HG02884 (cell line): ENCODE data around the gene NAT16.

Experiments
- ATAC-seq: cut with Tn5 transposase; IDR thresholded peaks from one replicate; pipeline ENCODE4 v1.9.1; 2021; ENCODE audit warnings: mild to moderate bottlenecking, moderate library complexity; ENCODE audit not compliant: unreplicated experiment

The NAT16 gene

DNA sequence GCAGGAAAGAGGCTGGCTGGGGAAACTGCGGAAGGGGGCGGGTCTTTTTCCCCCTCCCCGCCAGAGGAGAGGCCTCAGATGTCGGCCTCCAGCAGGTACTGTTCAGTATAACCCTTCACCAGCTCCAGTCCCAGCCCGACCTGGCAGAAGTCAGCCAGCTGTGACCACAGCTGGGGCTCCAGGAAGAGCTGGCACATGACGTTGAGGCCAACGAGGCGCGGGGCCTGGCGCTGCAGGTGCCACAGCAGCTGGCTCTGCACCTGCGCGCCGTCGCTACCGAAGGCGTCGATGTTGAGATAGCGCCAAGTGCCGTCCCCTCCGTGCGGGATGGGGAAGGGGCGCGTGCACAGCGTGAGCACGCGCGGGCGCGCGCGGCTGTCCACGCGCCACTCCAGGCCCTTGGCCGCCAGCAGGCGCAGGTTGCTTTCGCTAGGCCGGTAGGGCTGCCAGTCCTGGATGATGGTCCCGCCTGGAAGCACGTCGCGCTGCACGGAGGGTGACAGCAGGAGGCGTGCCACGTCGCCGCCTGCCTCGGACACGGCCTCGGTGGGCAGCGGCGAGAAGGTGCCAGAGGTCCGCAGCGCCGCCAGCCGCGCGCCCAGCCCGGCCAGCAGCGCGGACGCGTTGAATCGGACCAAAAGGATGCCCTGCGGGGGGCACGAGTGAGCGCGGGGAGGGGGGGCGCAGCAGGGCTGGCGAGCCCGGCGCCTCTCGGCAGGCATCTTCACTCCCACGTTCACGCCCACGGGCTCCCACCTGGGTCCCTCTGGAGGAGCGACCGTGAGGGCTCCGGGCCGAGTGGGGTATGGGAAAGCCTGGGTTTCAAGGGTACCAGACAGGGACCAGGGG, 7.9 kb downstream of the NAT16 start:
- no peak for ATAC-seq

DNA sequence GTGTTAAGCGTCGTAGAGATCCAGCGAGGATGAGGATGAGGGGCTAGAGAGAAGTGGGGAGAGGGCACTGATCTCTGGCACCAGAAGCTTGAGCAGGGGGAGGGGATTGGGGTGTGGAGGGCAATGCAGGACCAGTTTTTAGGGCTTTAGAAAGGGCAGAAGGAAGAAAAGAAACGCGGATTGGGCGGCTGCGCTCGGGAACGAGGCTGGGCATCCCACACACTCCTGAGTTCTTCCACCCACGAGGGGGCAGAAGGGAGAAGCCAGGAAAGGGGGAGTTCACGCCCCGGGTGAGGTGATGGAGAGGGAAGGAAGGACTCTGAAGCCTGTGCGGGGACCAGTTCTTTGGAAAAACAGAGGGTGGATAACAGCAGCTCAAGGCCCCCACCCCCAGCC, 8.7 kb downstream of the NAT16 start:
- ATAC-seq, result no peak

DNA sequence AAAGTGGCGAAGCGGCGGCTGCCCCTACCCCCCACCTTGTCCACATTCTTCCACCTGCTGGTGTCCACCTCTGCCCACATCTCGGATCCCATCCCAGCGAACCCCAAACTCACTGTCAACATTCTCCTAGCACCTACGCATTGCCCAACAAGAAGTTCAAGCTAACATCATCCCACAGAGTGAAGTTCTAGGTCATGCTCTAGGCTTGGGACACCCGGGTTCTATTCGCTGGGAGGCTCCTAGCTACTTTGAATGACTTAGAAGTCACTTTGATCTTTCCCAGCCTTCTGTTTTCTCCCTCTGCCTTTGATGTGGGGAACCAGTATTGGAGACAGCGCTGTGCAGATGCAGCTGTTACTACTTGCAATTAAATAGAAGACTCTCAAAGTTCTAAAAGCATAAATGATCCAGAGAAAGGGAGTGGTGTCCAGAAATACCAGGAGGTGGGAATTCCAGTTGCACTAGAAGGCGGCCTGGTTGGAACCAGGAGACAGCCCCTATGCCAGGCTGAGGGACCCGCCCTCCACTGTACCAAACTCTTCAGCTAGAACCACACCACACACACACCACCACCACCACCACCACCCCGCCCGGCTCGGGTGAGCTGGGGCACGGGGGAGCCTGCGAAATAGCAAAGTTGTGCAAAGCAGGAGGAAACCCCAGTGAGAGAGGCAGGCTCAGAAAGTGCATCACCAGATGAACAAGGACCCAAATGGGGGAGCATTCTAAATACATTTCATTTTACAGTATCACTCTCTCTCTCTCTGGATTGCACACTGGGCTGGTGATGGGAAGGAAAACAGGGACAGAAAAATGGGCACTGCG, 9.3 kb downstream of the NAT16 start:
- no peak for ATAC-seq

DNA sequence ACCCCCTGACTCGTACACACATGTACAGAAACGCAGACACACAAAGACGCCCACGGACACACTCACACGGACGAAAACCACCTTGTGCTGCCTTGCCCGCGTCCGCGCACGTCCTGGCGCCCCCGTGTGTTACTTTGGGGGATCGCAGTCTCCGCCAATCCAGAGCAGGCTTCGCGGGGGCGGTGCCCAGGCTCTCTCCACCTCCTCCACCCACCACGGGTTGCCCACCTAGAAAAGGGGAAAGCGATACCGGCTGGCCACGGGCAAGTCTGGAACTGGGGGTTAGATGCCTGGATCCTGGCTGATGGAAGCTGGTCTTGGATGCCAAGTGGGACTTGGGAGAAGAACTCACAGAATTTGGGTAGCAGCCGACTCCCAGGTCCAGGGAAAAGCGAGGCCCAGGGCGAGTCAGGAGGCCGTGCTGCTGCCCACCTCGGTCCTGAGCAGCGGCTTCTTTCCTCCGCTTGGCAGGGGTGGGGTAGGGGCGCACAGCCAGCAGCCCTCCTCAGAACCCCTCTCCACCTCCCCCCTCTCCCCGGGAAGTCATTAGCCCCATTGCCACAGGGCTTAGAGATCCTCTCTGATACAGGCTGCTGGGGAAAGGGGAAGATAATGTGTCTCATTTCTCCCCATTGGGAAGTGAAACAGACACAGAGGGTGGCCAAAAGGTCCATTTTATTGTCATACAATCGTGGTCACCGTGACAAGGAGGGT, 10.1 kb downstream of the NAT16 start:
- no peak for ATAC-seq

DNA sequence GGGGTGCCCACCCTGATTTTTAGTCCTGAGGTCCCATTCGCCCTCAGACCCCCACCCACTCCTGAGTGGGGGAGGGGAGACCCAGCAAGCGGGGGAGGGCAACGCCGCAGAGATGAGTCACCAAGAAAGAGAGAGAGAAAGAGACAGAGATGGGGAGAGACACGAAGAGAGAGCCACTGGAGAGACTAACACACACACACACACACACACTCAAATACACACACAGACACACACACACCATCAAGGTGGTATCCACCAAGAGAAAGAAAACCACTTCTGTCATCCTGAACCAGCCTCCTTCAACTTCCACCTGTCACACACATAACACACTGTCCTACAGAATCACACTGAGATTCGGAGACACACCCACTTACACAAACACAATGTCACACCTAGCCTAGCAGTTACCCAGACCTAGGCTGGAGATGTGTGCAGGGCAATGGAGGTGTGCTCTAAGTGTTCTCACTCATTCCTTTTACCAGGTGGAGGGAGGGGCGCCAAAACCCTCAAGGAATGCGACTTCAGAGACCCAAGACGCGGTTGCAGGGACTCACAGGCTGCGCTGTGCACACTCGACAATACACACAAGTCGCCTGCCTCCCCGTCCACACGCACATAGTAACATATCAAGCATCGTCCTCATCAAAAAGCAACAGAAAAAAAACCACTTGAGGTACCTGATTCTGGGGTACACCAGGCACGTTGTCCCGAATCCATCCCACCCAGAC, 10.8 kb downstream of the NAT16 start:
- ATAC-seq, result no peak

DNA sequence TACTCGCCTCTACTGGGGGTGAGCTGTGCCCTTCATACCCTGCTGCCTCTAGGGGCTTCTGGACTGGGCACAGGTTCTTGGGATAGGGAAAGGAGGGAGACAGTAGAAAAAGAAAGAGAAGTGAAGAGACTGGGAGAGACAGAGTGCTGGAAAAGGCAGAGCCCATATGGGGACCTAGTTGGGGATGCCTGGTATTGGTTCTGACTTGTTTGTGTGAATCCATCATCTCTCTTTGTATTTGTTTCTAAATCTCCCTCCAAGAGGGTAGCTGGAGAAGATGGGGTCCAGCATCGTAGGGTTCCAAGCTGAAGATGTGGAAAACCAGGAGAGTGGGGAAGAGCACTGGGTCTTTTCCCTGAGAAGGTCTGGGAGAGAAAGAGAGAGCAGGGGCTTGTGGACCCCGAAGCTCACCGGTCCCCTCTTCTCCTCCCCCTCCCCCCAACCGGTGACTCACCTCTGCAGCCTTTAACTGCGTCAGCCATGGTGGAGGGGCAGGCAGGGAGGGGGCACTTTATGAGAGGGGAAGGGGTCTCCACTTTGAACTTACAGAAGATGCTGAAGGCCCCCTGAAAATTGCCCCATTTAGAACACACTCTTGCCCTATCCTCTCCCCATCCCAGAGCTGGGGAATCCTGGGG, 11.6 kb downstream of the NAT16 start:
- no peak for ATAC-seq

DNA sequence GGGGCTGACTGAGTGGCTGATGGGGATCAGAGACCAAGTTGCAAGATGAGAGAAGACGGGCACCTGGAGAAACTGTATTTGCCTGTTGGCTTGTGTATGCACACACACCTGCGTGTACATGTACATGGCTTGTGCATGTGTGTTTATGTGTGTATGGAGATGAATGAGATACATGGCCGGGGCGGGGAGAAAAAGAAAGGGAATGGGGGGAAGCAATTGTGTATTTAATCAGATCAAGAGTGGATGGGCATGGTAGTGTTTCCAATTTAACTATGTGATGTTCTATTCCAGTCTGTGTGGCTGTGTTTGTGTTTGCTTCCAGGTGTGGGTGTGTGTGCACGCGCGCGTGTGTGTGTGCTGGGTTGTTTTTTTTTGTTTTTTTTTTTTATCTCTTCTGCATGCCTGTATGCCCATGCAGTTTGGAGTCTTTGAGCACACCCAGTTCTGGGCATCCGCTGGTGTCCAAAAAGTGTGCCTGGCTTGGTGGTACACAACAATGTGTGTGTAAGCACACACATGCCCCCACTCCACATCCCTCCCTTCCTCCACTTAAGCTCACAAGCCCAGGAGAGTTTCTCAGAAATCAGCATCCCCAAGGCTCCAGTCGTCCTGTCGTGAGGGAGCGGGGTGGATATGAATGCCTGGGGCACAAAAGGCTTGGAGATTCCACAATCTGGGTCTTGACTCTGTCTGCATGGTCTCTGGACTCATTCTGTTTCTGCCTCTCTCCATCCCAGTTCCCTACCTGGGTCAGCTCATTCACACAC, 12.3 kb downstream of the NAT16 start:
- ATAC-seq, result no peak

DNA sequence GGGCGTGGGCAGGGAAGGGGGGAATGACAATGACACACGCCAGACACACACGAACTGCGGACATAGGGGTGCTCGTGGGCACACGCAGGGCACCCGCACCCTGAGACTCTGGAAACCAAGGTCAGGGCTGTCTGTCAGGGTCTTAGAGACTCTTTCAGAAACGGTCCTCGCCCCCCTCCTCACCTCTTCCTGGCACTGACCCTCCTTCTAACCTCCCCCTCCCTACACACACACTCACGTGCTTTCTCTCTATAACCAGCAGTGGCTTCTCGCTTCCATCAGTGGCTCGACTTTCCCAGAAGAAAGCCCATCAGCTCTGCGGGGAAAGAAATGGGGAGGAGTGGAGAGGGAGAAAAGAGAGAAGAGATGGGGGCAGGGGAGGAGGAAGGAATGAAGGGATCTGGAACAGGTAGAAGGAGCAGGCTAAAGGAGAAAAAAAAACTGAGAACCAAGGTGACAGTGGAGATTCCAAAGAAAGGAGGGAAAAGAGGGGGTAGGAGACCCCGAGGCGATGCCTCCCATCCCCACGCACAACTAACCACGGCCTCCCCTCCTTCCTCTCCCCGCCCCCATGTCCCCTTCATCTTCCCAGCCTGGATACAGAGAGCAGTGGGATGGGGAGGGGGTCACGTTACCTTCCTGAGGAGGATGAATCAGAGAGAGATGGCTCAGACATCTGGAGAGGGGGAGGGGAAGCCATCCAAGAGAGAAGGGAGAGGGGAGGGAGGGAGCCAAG, 13.0 kb downstream of the NAT16 start:
- no peak for ATAC-seq

DNA sequence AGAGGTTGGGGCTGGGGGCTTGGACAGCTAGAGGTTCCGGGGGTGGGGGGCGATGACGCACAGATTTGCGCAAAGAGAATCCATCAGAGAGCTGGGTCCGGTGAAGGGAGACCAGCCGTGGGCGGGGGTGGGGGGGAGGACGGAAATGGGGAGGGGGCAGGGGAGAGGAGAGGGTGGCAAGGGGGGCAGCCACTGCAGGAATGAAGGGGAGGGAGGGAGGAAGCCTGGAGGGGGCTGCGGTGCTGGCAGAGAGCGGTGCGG, 13.5 kb downstream of the NAT16 start:
- ATAC-seq, result no peak

DNA sequence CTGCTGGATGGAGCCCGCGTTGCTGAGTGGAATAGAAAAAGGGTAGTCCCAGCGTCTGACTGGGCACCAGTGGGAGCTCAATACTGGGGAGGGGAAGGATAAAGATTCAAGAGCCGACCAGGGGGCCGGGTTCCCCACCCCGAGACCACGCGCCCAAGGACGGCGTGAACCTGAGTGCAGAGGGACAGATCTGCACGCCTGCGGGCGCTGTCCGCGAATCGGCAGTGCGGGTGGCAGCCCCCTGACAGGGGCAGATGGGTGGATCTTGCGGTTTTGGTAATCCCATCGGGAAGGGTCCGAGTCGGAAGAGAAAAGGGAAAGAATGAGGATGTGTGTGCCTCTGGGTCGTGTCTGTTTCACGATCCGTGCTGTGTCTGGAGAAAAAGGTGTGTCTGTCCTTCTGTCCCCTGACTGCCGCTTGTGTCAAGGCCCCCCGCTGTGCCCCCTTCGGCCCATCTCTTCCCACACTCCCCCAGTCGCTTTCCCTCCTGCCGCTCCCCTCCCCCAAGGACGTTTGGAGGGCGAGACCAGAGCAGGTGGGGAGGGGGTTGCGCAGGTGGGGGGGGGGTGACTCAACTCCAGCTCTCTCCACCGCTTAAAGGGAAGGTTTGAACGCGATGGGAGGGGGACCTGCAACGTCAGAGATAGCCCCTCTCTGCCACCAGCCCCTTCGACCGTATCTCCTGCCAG, 14.0 kb downstream of the NAT16 start:
- no peak for ATAC-seq

DNA sequence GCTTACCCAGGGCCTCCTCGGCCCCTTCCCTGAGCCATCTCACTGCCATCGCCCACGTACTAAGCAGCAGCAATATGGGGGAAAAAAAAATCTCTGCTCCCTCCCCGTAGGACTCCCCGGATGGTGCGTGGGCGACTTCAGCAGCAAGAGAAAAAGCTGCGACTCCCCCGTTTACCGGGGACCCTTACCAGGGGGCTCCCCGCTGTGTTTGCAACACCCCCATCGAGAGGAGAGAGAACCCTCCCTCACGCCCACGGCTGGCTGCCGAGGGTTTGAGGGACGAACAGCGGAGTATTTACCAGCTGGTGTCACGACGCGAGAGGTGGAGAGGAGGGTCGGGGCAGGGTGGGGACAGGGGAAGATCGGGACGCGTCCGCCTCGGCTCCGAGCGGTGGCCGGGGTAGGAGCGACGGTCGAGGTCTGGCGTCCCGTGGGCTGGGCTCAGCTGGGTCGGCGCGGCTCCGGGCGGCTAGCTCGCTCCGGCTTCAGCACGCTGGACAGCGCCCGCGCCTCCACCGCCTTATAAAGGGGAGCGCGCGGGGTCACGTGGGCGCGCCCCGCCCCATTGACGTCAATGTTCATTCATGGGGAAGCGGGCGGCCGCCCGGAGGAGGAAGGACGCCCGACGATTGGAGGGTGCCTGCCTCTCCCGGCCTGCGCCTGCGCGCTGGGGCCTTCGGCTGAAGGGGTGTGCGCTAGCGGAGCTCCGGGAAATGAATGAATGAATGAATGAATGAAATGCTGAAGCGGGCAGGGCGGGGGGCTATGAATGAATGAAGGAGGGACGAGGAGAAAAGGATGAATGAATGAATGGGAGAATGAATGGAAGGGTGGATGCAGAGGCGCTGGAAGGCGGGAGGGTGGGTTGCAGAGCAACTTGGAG, 14.8 kb downstream of the NAT16 start, which contains the start of gene VGF:
Gene VGF (minus strand): TSS at position 495 of the 883 bp plus-strand sequence. CDS start 726 bp downstream, outside the sequence.
- no peak for ATAC-seq

DNA sequence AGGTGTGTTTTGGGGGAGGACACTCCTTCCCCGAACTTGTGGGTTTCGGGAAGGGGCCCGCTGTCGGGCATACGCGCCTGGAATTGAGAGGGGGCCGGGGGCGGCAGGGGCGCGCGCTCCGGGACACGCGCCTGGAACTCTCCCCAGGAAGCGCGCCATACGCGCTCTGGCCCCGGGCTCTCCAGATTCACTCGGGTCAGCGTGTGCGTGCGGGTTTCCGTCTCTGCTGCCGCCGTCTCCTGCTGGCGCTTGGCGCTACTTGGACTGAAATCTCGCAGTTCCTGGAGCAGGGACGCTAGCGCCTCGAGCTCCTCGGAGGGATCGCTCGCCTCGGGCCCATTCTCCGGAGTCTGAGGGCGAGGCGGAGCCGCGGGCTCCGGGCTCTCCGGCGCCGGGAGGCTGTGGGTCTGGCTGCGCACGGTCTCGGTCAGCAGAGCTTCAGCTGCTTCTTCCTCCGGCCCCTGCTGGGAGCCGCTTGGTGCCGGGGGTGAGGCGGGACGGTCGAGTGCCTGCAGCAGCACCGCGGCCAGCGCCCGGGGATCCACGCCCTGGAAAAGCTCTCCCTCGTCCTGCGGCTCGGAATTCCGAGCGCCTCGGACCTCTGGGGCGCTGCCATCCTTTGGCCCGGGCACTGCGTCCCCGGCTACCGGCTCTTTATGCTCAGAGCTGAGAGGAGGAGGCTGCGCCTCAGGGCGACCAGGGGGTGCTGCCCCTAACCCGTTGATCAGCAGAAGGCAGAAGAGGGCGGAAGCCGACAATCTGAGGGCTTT, 15.8 kb downstream of the NAT16 start:
- no peak for ATAC-seq

DNA sequence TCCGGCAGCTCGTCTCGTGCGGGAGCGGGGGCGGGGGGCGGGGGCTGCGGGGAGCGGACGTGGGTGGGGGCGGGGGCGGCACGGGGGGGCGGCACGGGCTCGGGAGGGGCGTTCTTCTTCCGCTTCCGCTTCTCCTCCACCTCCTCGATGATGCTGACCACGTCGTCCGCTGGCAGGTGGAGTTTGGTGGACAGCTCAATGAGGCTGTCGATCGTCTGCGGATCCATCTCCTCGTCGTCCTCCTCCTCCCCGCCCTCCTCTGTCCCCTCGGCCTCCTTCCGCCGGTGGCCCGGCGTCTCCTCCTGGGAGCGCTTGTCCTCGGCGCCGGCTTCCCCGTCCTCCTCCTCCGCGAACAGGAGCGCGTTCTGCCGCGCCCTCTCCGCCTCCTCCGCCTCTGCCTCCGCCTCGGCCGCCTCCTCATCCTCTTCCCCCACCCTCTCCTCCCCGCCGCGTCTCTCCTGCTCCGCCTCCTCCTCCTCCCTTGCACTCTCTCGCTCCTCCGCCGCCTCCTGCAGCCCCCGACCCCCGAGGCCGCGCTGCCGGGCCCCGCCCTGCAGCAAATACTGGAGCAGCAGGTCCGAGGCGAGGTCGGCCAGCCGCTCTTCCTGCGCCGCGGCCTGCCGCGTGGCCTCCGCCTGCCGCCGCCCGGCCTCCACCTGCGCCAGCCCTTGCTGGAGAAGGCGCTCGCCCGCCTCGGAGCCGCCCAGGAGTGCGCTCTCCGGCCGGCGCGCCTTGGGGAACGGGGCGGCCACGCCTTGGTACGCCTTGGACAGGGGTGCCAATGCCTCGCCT, 16.6 kb downstream of the NAT16 start:
- no peak for ATAC-seq

DNA sequence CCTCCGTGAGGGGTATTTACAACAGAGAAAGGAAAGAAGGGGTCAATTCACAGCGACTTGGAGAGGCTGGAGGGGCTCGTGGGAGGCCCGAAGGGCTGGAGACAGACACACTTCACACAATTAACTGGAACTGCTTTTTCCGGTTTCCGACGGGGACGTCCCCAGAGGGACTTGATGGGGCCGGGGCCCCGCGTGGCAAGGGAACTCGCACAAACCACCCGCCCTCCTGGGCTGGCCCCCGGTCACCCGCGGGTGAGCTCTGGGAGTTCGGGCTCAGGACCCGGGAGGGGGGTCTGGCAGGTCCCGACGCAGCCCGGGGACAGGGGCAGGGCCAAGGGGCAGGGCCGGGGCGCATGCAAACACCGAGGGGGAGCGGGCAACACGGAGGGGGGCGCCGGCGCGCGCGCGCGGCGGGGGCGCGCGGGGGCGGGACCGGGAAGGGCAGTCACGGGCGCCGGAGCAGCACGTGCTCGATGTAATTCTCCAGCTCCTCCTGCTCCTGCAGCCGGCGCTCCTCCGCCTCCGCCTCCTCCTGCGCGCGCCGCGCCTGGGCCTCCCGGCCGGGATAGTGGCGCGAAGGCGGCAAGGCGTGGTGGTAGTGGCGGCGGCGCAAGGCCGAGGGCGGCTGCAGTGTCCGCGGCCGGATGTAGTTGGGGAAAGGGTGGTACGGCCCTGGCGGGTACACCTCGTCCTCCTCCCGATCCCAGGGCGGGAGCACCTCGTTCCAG, 17.4 kb downstream of the NAT16 start:
- no peak for ATAC-seq
